ENCODE results near the gene NECAP2.

- TF ChIP-seq CTCF (conservative IDR thresholded peaks at IDR 0.05; ENCODE audit: low read length) = no peak
- no peak for TF ChIP-seq EZH2phosphoT487 (IDR thresholded peaks at IDR 0.05; ENCODE audit: borderline replicate concordance, low read depth, low read length)
Measured at GRCh38 chr1:16398371-16398953, 42.1 kb upstream of the NECAP2 start.

Data from OCI-LY7 (cell line).